Endothelial cell of umbilical vein (primary cell): ENCODE results near the gene SLC34A2.

ENCODE experiments used
- CTCF ChIP-seq, 2 donors: IDR thresholded peaks; 1 replicate in 1 of 2; 2 replicates in 1 of 2; pipeline ENCODE4 v1.5.1; 2011; ENCODE audit warnings: low read length in 2 of 2, mild to moderate bottlenecking in 2 of 2, moderate library complexity in 2 of 2, control low read depth in 1 of 2, inconsistent platforms in 1 of 2, low read depth in 1 of 2; ENCODE audit not compliant: insufficient read depth in 1 of 2; ENCODE audit errors: extremely low read depth in 1 of 2
- EZH2 ChIP-seq: IDR thresholded peaks from 2 replicates; pipeline ENCODE4 v1.6.1; 2012; ENCODE audit warnings: borderline replicate concordance, low read depth, mild to moderate bottlenecking, moderate library complexity, low read length, inconsistent platforms; ENCODE audit not compliant: severe bottlenecking
- FOS ChIP-seq: IDR thresholded peaks from 2 replicates; pipeline ENCODE4 v1.6.1; 2011; ENCODE audit warnings: mild to moderate bottlenecking, low read length, moderate library complexity, borderline replicate concordance; ENCODE audit not compliant: insufficient read depth
- GATA2 ChIP-seq: IDR thresholded peaks from 2 replicates; pipeline ENCODE4 v1.7.0; 2011; ENCODE audit warnings: low read depth, mild to moderate bottlenecking, moderate library complexity, mixed read lengths, low read length; ENCODE audit not compliant: insufficient read length, insufficient read depth
- JUN ChIP-seq: IDR thresholded peaks from 2 replicates; pipeline ENCODE4 v1.6.1; 2011; ENCODE audit warnings: borderline replicate concordance, low read depth; ENCODE audit not compliant: insufficient read length, insufficient read depth
- MAX ChIP-seq: IDR thresholded peaks from 2 replicates; pipeline ENCODE4 v1.6.1; 2011; ENCODE audit not compliant: insufficient read depth, insufficient read length
- MYC ChIP-seq: IDR thresholded peaks from one replicate; pipeline ENCODE4 v1.6.1; 2011; ENCODE audit warnings: mild to moderate bottlenecking, low read depth, low read length
- POLR2A ChIP-seq: IDR thresholded peaks from 2 replicates; pipeline ENCODE4 v1.6.1; 2012; ENCODE audit warnings: low read depth, mild to moderate bottlenecking, control low read depth, low read length
- POLR2AphosphoS5 ChIP-seq: IDR thresholded peaks from 2 replicates; pipeline ENCODE4 v1.6.1; 2012; ENCODE audit warnings: low read depth, mild to moderate bottlenecking, control low read depth, low read length, moderate library complexity; ENCODE audit not compliant: insufficient read depth

- TF ChIP-seq MAX (no peak), CTCF (IDR thresholded peaks at IDR 0.05; ENCODE audit: extremely low read depth in 1 of 2, insufficient read depth in 1 of 2, low read depth in 1 of 2, low read length in 2 of 2) (no peak), POLR2AphosphoS5 (no peak), FOS (no peak), POLR2A (no peak), MYC (no peak), EZH2 (no peak), GATA2 (no peak), JUN (no peak)
Observed at GRCh38 chr4:25676221-25676620, 20.6 kb downstream of the SLC34A2 start.
